Stimulated activated naive CD8-positive, alpha-beta T cell treated with anti-CD3 and anti-CD28 coated beads, Interleukin-15, Interleukin-2, amounts not matched to agents 100 ng/mL and 50 ng/mL, for 24 hours (primary cell): ENCODE measurements around the gene DPP10.

Experiments
- H3K27ac Mint-ChIP-seq: one replicate; pipeline ENCODE4 v1.8.0; 2021; ENCODE audit warnings: mild to moderate bottlenecking, mixed read lengths
- H3K27me3 Mint-ChIP-seq: one replicate; pipeline ENCODE4 v1.8.0; 2021; ENCODE audit warnings: mixed read lengths
- H3K36me3 Mint-ChIP-seq: one replicate; pipeline ENCODE4 v1.8.0; 2021; ENCODE audit warnings: low read depth, mixed read lengths
- H3K4me1 Mint-ChIP-seq: one replicate; pipeline ENCODE4 v1.8.0; 2021; ENCODE audit warnings: low read depth, mixed read lengths
- H3K4me3 Mint-ChIP-seq: one replicate; pipeline ENCODE4 v1.8.0; 2021; ENCODE audit warnings: mild to moderate bottlenecking, mixed read lengths
- H3K9me3 Mint-ChIP-seq: one replicate; pipeline ENCODE4 v1.8.0; 2021; ENCODE audit warnings: mixed read lengths

The DPP10 gene

DNA sequence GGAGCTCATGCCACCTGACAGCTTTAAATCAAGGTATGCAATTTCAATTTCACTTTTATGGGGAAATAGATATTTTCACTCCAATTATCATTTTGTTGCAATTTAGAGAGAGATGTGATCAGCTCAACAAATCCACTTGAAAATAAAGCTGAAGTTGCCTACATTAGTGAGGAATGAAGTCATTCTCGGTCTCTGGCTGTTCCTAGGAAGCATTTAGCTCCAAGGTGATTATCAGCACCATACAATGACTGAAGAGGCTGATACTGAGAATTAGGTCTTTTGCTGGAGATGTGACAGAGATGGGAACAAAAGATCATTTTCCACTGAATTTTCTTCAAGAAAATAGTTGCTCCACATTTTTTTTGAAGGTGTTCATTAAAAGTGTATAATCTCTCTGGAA lies 1303.7 kb downstream of the DPP10 start:
- Mint-ChIP-seq H3K27me3 (no peaks in the 10 kb centered on the region), H3K9me3 (peaks cover under 1% of the 10 kb centered on the region), H3K4me3 (no peak overlapping the region), H3K27ac (no peak overlapping the region), H3K4me1 (no peaks in the 10 kb centered on the region), H3K36me3 (no peaks in the 10 kb centered on the region)

DNA sequence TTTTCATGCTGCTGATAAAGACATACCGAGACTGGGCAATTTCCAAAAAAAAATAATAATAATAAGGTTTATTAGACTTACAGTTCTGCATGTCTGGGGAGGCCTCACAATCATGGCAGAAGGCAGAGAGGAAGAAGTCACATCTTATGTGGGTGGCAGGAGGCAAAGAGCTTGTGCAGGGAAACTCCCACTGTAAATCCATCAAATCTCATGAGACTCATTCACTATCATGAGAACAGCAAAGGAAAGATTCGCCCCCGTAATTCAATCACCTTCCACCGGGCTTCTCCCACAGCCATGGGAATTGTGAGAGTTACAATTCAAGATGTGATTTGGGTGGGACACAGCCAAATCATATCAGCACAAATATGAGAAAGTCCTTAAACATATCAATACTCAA lies 1314.8 kb downstream of the DPP10 start:
- no peaks in the 10 kb centered on the region for H3K27me3 Mint-ChIP-seq
- no peaks in the 10 kb centered on the region for H3K36me3 Mint-ChIP-seq
- H3K9me3 Mint-ChIP-seq = peaks cover 8% of the 10 kb centered on the region
- H3K27ac Mint-ChIP-seq = no peak overlapping the region
- H3K4me3 Mint-ChIP-seq = no peak overlapping the region
- H3K4me1 Mint-ChIP-seq = no peaks in the 10 kb centered on the region

DNA sequence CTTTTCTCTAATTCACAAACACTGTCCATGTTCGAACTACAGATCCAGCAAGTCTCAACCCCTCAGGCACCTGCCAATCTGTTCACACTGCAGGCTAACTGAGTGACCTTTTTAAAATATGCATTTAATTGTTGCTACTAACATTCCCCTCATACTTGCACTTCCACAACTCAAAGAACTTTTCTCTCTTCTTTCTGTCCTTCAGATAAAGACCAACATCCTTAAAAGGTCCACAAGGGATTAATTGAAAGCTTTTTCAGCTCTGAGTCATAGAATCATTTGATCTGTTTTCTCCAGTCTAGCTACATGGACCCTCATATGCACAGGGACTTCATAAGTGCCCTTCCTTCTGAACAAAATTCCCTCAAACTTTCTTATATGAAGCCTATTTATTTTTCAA lies 1321.2 kb downstream of the DPP10 start:
- no peaks in the 10 kb centered on the region for H3K4me1 Mint-ChIP-seq
- H3K27ac Mint-ChIP-seq = no peak overlapping the region
- no peaks in the 10 kb centered on the region for H3K36me3 Mint-ChIP-seq
- H3K4me3 Mint-ChIP-seq = no peak overlapping the region
- H3K9me3 Mint-ChIP-seq = peaks cover 9% of the 10 kb centered on the region
- no peaks in the 10 kb centered on the region for H3K27me3 Mint-ChIP-seq

DNA sequence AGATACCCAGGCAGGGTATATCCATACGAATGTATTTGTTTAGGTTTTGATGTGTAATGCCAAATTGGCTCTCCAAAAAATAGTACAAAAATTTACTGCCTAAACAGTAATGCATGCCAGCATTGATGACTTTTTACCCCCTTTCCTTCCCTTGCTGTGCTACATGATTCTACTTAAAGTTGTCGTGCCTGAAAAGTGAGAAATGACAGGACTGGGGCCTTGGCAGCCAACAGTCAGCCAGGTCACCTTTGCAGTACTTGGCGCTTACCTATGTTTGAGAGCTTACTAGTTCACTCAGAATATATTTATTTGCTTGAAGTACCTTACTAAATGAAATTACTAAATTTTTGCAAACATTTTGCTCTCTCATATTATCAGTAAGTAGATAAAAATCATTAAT lies 1329.1 kb downstream of the DPP10 start:
- Mint-ChIP-seq H3K4me1 (no peaks in the 10 kb centered on the region), H3K9me3 (peaks cover 4% of the 10 kb centered on the region), H3K4me3 (no peak overlapping the region), H3K27me3 (no peaks in the 10 kb centered on the region), H3K36me3 (no peaks in the 10 kb centered on the region), H3K27ac (no peak overlapping the region)

DNA sequence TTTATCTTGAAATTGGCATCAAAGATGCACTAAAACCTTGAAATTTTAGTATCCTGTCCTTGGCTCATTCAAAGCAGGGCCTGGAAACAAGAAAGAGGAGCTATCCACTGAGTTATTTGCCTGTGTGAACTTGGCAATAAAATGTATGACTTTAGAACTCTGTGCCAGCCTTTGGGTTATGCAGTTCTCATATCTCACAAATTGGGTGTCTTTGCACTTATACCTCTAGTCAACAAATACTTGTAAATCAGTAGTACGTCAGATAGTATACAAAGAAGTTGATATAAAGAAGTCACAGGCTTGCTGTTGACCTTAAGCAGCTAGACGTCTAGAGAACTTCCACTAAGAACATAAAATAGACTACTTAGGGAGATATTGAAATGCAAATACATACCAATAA lies 1331.9 kb downstream of the DPP10 start:
- no peaks in the 10 kb centered on the region for H3K4me1 Mint-ChIP-seq
- H3K36me3 Mint-ChIP-seq = no peaks in the 10 kb centered on the region
- no peaks in the 10 kb centered on the region for H3K27me3 Mint-ChIP-seq
- no peak overlapping the region for H3K27ac Mint-ChIP-seq
- H3K4me3 Mint-ChIP-seq = no peak overlapping the region
- peaks cover 10% of the 10 kb centered on the region for H3K9me3 Mint-ChIP-seq

DNA sequence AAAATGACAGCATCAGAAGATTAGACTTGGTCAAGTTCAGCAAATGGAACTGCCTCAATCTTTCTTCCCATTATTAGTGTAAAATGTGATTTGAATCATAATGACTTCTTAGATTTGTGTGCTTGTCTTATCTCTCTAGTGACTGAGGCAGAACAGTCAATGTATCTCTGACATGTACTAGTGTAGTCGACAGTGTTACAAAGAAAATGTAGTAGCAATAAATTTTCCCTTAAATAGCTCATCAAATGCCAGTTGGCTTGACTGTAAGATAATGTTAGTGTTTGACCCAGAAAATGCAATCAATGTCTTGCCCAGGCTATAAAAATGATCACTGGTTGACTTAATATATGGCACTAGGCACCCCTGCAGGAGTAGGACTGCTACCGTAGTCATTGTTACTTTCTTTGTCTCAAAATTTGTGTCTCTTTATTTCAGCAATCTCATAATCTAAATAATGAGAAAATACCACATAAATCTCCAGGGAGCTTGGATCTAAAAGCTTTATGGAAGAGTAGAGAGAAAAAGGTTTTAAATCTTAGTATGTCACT lies 1336.7 kb downstream of the DPP10 start:
- Mint-ChIP-seq H3K4me3 (no peak overlapping the region), H3K27me3 (no peaks in the 10 kb centered on the region), H3K9me3 (peaks cover 14% of the 10 kb centered on the region), H3K4me1 (no peaks in the 10 kb centered on the region), H3K27ac (no peak overlapping the region), H3K36me3 (no peaks in the 10 kb centered on the region)

DNA sequence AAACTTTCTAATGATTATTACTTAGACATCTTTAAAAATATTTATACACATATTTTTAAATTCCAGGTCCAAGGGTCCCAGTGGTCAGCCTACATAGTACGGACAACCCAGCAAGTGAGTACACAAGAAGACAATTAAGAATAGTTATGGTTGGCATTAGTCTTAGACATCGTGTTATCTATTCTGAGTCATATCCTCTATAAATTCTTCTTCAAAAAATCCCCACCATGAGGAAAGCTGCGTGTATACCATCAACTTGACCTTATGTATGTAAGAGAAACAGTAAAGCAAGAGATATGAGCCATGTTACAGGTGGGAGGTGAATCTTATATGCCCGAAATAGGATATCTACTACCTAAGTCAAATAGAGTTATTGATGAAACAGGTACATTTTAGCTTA lies 1339.8 kb downstream of the DPP10 start:
- no peaks in the 10 kb centered on the region for H3K27me3 Mint-ChIP-seq
- no peak overlapping the region for H3K27ac Mint-ChIP-seq
- peaks cover 20% of the 10 kb centered on the region for H3K9me3 Mint-ChIP-seq
- H3K4me1 Mint-ChIP-seq = no peaks in the 10 kb centered on the region
- no peak overlapping the region for H3K4me3 Mint-ChIP-seq
- H3K36me3 Mint-ChIP-seq = no peaks in the 10 kb centered on the region

DNA sequence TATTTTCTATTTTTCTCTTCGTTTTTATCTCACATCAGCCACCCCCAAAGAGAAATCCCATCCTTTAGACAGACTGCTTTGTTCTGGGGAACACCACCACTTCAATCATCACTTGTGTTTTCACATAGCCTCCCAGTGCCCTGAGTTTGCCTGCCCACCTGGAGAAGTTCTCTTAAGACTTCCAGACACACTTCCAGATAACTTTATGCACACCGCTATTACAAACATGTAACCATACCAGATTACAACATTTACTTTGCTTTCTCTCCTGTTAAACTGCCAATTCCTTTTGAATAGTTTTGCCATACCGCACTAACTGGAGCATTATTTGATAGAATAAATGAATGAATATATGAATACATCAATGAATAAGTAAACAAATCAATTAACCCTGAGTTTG lies 1353.6 kb downstream of the DPP10 start:
- H3K4me1 Mint-ChIP-seq = no peaks in the 10 kb centered on the region
- no peaks in the 10 kb centered on the region for H3K27me3 Mint-ChIP-seq
- no peak overlapping the region for H3K27ac Mint-ChIP-seq
- H3K4me3 Mint-ChIP-seq = no peak overlapping the region
- no peaks in the 10 kb centered on the region for H3K36me3 Mint-ChIP-seq
- peaks cover 14% of the 10 kb centered on the region for H3K9me3 Mint-ChIP-seq

DNA sequence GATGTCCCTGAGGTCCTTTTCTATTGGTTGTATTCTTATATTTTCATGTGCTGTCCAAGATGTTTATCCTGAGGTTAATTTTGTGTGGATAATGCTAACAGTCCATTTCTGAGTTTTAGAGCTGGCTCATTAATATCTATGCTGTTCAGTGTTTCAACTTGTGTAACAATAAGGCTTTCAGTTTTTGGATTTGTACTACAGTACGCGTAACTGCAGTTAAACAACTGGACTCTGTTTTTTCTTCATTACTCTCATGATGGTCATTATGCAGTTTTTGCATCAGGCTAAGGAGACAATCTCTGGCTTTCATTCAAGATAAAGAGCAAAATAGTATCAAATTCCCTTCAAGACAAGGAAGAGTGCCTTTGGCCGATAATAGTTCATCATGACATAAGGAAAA lies 1364.8 kb downstream of the DPP10 start:
- Mint-ChIP-seq H3K27ac (no peak overlapping the region), H3K4me1 (no peaks in the 10 kb centered on the region), H3K9me3 (peaks cover 5% of the 10 kb centered on the region), H3K36me3 (no peaks in the 10 kb centered on the region), H3K4me3 (no peak overlapping the region), H3K27me3 (no peaks in the 10 kb centered on the region)

DNA sequence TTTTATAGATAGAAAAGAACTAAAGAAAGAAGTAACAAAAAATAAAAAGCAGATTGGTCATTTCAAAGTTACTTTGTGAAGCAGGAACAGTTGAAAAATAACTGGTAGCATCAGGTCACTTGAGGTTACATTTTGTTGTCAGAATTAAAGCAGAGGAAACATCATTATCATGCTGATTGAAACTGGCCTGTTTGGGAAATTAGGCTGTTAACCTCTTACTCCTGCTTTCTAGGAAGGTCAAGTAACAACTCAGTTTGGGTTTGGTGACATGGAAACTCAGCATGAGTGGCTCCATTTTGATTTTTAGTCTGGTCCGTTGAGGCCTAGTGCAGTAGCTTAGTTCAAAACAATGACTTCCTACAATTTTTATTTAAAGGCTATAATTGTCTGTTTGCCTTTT lies 1383.5 kb downstream of the DPP10 start:
- H3K4me1 Mint-ChIP-seq = no peaks in the 10 kb centered on the region
- no peak overlapping the region for H3K4me3 Mint-ChIP-seq
- H3K36me3 Mint-ChIP-seq = no peaks in the 10 kb centered on the region
- H3K27ac Mint-ChIP-seq = no peak overlapping the region
- no peaks in the 10 kb centered on the region for H3K9me3 Mint-ChIP-seq
- H3K27me3 Mint-ChIP-seq = no peaks in the 10 kb centered on the region

DNA sequence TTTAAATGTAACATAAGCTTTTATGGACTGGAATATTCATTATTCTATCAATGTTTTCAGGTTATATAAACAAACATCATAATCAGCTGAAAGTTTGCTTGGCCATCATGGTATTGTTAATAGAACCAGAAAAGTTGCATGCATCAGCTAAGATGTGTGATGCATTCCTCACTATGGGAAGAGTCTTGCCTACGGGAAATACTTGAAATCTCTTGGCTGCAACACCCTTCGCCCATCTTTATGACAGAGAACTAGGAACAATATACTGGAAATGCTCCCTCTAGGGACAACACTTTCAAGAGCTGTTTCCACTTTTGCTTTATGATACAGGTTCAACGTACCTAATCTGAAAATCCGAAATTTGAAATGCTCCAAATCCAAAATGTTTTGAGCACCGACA lies 1390.8 kb downstream of the DPP10 start:
- no peaks in the 10 kb centered on the region for H3K27me3 Mint-ChIP-seq
- no peaks in the 10 kb centered on the region for H3K4me1 Mint-ChIP-seq
- peaks cover 8% of the 10 kb centered on the region for H3K9me3 Mint-ChIP-seq
- H3K27ac Mint-ChIP-seq = no peak overlapping the region
- no peak overlapping the region for H3K4me3 Mint-ChIP-seq
- no peaks in the 10 kb centered on the region for H3K36me3 Mint-ChIP-seq

DNA sequence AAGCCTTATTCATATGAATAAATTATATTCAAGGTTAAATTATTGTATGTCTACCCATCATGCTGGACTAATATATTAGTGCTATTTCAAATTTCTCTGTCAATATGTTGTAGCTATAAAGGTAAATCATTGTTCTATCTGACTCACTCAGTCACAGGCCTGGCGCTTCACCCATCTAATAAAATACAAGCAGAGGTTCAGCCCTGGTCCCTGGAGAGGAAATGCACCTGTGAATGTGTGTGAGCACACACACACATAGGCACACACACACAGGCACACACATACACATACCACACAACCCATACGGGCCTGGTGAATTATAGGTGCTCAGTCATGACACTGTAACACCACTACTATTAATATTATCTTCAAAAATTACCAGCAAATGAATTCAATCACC lies 1396.1 kb downstream of the DPP10 start:
- no peak overlapping the region for H3K4me3 Mint-ChIP-seq
- H3K27ac Mint-ChIP-seq = no peak overlapping the region
- H3K27me3 Mint-ChIP-seq = no peaks in the 10 kb centered on the region
- peaks cover 4% of the 10 kb centered on the region for H3K9me3 Mint-ChIP-seq
- no peaks in the 10 kb centered on the region for H3K36me3 Mint-ChIP-seq
- no peaks in the 10 kb centered on the region for H3K4me1 Mint-ChIP-seq

DNA sequence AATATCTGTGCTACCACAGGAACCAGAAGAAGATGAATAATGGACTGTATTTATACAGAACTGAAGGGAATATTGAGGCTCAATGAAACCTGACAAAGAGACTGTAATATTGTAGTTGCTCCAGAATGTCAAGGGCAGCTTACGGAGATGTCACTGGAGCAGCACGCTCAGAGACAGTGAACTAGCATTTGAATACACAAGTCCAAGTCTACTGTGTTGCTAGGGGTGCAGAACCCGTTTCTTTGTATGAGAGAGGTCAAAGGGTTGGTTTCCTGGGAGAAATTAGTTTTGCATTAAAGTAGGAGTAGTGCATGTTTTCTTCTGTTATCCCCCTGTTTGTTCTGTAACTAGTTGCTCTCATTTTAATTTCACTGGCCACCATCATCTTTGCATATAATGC lies 1399.9 kb downstream of the DPP10 start:
- Mint-ChIP-seq H3K27ac (no peak overlapping the region), H3K4me1 (no peaks in the 10 kb centered on the region), H3K4me3 (no peak overlapping the region), H3K36me3 (no peaks in the 10 kb centered on the region), H3K9me3 (no peaks in the 10 kb centered on the region), H3K27me3 (no peaks in the 10 kb centered on the region)

DNA sequence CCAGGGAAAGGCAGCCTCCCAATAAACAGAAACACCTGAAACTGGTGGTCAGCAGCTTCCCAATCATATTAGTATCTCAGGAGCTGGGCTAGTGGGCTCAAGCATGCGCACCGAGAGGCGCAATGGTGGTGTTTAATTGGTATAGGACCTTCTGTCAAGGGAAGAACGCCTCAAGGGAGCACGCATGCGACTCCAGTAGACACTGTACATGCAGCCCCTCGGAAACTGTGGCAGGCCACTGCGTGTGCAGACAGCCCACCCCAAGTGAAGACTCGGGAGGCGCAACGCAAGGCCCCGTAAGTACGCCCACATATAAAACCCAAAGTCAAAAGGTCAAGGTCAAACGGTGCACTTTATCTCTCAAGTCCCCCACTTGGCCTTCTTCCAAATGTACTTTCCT lies 1405.8 kb downstream of the DPP10 start:
- H3K4me3 Mint-ChIP-seq = no peak overlapping the region
- H3K27me3 Mint-ChIP-seq = no peaks in the 10 kb centered on the region
- H3K9me3 Mint-ChIP-seq = peaks cover 10% of the 10 kb centered on the region
- H3K4me1 Mint-ChIP-seq = no peaks in the 10 kb centered on the region
- no peak overlapping the region for H3K27ac Mint-ChIP-seq
- no peaks in the 10 kb centered on the region for H3K36me3 Mint-ChIP-seq

DNA sequence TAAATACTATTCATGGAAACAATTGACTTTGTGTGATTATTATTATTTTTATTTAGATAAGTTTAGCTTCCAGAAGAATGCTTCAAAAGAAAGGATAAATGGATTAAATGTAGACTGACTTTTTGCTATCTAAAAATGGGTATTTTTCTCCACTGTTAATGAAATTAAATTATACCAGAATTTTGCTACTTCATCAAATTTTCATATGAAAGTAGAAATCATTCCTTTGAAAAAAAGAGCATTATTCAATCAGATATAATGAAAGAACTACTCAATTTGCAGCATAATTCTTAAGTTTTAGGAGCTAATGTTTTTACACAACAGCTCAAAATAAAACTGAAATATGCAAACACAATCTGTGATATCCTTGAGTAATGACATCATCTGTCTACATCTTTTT lies 1424.6 kb downstream of the DPP10 start:
- no peak overlapping the region for H3K27ac Mint-ChIP-seq
- H3K36me3 Mint-ChIP-seq = no peaks in the 10 kb centered on the region
- peaks cover 4% of the 10 kb centered on the region for H3K9me3 Mint-ChIP-seq
- no peaks in the 10 kb centered on the region for H3K27me3 Mint-ChIP-seq
- H3K4me1 Mint-ChIP-seq = no peaks in the 10 kb centered on the region
- H3K4me3 Mint-ChIP-seq = no peak overlapping the region

DNA sequence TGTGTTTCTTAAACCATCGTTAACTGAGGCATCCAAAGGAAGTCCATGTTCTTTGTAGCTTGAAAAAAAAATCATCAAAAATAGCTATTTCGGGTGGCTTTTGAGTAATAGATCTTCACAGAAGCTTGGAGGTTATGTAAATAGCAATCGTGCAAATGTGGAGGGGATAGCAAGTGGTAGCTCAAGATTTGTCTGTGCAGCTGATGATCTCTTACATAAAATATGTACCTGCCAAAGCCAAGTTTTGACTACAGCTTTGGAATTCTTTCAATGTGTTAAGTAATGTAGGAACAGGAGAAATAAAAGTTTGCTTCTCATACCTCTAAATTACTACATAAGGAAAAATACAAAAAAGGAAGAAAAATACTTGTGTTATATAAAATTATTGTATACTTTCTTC lies 1432.0 kb downstream of the DPP10 start:
- peaks cover 14% of the 10 kb centered on the region for H3K9me3 Mint-ChIP-seq
- no peak overlapping the region for H3K4me3 Mint-ChIP-seq
- no peaks in the 10 kb centered on the region for H3K36me3 Mint-ChIP-seq

More for the DNA sequence above, 1432.0 kb downstream of the DPP10 start:
- Mint-ChIP-seq H3K4me1 (no peaks in the 10 kb centered on the region), H3K27me3 (no peaks in the 10 kb centered on the region), H3K27ac (no peak overlapping the region)
